Stimulated activated memory B cell treated with anti-CD40 and anti-IgM and Interleukin-4, amounts not matched to agents 10 μg/mL and 1 μg/mL and 100 μg/mL, for 72 hours (primary cell): ENCODE measurements around the gene TRPM1.

ENCODE experiments used
- ATAC-seq: fragments of 150-1000 bp; cut with Tn5 transposase; 2 replicates; pipeline ENCODE4 v1.10.0; 2021
- H3K27ac Mint-ChIP-seq: one replicate; pipeline ENCODE4 v1.8.0; 2022; ENCODE audit warnings: mild to moderate bottlenecking, mixed read lengths
- H3K27me3 Mint-ChIP-seq: one replicate; pipeline ENCODE4 v1.8.0; 2022; ENCODE audit warnings: mixed read lengths
- H3K36me3 Mint-ChIP-seq: one replicate; pipeline ENCODE4 v1.8.0; 2022; ENCODE audit warnings: mixed read lengths
- H3K4me1 Mint-ChIP-seq: one replicate; pipeline ENCODE4 v1.8.0; 2022; ENCODE audit warnings: mixed read lengths
- H3K4me3 Mint-ChIP-seq: one replicate; pipeline ENCODE4 v1.8.0; 2022; ENCODE audit warnings: mild to moderate bottlenecking, moderate library complexity, mixed read lengths
- H3K9me3 Mint-ChIP-seq: one replicate; pipeline ENCODE4 v1.8.0; 2022; ENCODE audit warnings: mixed read lengths

The TRPM1 gene

DNA sequence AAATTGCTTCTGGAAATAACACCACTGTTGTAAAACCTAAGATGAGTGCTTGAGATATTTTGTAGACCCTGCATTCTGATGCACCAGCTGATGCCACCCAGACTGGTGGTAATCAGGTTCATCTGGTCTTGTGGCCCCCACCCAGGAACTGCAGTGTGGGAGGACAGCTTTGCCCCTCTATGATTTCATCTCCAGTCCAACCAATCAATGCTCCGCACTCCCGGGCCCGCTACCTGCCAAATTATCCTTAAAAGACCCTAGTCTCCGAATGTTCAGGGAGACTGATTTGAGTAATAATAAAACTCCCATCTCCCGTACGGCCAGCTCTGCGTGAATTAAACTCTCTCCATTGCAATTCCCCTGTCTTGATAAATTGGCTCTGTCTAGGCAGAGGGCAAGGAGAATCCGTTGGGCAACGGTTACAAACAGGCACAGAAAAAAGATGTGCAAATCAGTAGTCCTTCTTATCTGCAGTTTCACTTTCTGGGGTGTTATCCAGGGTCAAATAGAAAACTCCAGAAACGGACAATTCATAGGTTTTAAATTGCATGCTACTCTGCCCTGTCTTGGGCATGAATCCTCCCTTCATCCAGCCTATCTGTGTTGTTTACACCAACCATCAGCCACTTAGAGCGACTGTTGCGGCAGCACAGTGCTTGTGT, 29.2 kb upstream of the TRPM1 start:
- Mint-ChIP-seq H3K36me3 (no peaks in the 10 kb centered on the region), H3K27me3 (no peaks in the 10 kb centered on the region), H3K4me3 (no peak overlapping the region), H3K4me1 (peaks cover 13% of the 10 kb centered on the region), H3K27ac (no peak overlapping the region), H3K9me3 (peaks cover 4% of the 10 kb centered on the region)
- no peak for ATAC-seq

DNA sequence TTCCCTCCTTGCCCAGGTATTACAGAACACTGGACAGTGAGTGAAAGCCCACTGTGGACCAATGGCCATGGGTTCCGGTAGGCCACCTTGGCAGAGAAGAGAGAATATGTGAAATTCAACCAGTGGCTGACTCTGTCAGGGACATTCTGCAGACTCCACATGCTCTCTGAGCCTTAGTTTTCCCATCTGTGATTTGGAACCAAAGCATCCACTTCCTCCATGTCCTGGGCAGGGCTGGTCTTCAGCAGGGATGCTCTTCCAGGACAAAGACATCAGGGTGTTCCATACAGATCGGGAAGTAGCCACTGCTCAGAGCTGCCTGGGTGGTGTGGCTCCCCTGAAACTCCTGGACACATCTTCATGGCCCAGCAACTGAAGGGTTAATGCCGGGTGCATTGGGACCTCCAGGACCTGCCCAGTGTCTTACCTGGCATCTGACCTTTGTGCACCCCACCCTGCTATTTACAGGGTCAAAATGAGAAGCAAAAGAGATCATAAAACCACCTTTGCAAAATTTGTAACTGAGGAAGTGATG, 28.3 kb upstream of the TRPM1 start:
- Mint-ChIP-seq H3K4me3 (no peak overlapping the region), H3K27ac (no peak overlapping the region), H3K4me1 (peaks cover 13% of the 10 kb centered on the region), H3K36me3 (no peaks in the 10 kb centered on the region), H3K9me3 (no peaks in the 10 kb centered on the region), H3K27me3 (no peaks in the 10 kb centered on the region)
- no peak for ATAC-seq

GRCh38 chr15:31128919-31129768, 27.6 kb upstream of the TRPM1 start:
- Mint-ChIP-seq H3K36me3 (no peaks in the 10 kb centered on the region), H3K9me3 (no peaks in the 10 kb centered on the region), H3K4me1 (peaks cover 13% of the 10 kb centered on the region), H3K27me3 (no peaks in the 10 kb centered on the region), H3K27ac (no peak overlapping the region), H3K4me3 (no peak overlapping the region)
- ATAC-seq, result peak; percentile 90

DNA sequence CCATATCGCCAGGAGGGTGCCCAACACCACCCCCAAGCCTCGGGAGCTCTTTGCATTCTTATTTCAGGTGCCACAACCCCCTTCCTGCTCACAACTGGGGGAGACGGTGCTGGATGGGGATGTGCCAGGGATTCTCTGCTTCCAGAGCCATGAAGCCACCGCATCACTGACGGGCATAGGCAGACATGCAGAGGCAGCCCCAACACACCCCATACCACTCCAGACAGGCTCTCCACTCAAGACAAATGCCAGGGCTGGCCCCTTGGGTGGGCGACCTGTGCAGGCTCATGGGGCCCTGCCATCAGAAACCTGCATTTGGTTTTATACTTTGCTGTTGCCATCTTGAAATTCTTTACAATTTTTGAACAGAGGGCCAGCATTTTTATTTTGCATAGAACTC, 27.0 kb upstream of the TRPM1 start:
- ATAC-seq, result peak; percentile 34
- Mint-ChIP-seq H3K4me1 (peaks cover 13% of the 10 kb centered on the region), H3K9me3 (no peaks in the 10 kb centered on the region), H3K27ac (no peak overlapping the region), H3K27me3 (no peaks in the 10 kb centered on the region), H3K4me3 (no peak overlapping the region), H3K36me3 (no peaks in the 10 kb centered on the region)

GRCh38 chr15:31127596-31128261, 26.2 kb upstream of the TRPM1 start:
- no peaks in the 10 kb centered on the region for H3K36me3 Mint-ChIP-seq
- H3K9me3 Mint-ChIP-seq, result no peaks in the 10 kb centered on the region
- H3K4me1 Mint-ChIP-seq, result peaks cover 13% of the 10 kb centered on the region
- no peak for ATAC-seq
- no peak overlapping the region for H3K4me3 Mint-ChIP-seq
- no peaks in the 10 kb centered on the region for H3K27me3 Mint-ChIP-seq
- no peak overlapping the region for H3K27ac Mint-ChIP-seq

- peaks cover 13% of the 10 kb centered on the region for H3K4me1 Mint-ChIP-seq
- H3K9me3 Mint-ChIP-seq, result peaks cover 4% of the 10 kb centered on the region
- H3K36me3 Mint-ChIP-seq, result peaks cover 5% of the 10 kb centered on the region
- H3K27ac Mint-ChIP-seq, result no peak overlapping the region
- no peak for ATAC-seq
- no peaks in the 10 kb centered on the region for H3K27me3 Mint-ChIP-seq
- no peak overlapping the region for H3K4me3 Mint-ChIP-seq
Measured at GRCh38 chr15:31125061-31125460, 23.5 kb upstream of the TRPM1 start.

DNA sequence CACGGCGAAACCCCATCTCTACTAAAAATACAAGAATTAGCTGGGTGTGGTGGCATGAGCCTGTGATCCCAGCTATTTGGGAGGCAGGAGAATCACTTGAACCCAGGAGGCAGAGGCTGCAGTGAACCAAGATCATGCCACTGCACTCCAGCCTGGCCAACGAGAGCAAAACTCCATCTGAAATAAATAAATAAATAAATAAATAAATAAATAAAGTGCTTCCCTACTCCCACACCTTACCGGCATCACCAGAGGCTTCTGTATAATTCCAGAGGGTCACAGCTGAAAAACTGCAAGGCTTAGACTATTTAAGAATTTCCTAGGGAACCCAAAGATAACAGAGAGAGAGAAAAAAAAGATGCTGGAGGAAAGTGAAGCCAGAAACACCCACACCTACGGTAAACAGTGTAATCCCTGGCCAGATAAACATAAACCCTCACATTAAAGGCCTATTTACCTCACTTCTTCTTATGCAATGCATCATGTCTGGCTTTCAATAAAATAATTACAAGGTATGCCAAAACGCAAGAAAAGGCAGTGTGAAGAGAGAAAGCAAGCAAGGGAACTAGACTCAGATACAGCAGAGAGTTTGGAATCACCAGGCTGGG, 15.0 kb upstream of the TRPM1 start:
- peaks cover 19% of the 10 kb centered on the region for H3K27me3 Mint-ChIP-seq
- H3K27ac Mint-ChIP-seq, result no peak overlapping the region
- no peaks in the 10 kb centered on the region for H3K4me1 Mint-ChIP-seq
- ATAC-seq, result no peak
- H3K4me3 Mint-ChIP-seq, result no peak overlapping the region
- peaks cover 20% of the 10 kb centered on the region for H3K36me3 Mint-ChIP-seq
- peaks cover 9% of the 10 kb centered on the region for H3K9me3 Mint-ChIP-seq

GRCh38 chr15:31111091-31111647, 9.6 kb upstream of the TRPM1 start:
- Mint-ChIP-seq H3K4me1 (no peaks in the 10 kb centered on the region), H3K4me3 (no peak overlapping the region), H3K27me3 (peaks cover 19% of the 10 kb centered on the region), H3K9me3 (peaks cover 5% of the 10 kb centered on the region), H3K27ac (no peak overlapping the region), H3K36me3 (peaks cover 10% of the 10 kb centered on the region)
- ATAC-seq, result no peak

DNA sequence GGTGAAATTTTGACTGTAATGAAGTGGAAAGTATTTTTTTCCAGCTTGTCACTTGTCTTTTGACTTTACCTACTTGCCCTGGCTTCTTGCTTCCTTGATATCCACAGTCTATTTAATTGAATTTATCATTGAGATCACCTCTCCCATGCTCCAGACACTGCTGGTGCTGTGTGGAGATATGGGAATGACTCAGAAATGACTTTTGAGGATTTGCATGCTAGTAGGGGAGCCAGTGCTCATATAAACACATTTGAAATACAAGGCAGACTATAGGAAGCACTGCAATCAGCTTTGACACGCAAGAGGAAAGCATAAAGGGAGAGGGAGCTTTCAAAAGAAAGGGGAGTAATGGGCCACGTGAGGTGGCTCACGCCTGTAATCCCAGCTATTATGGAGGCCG, 7.3 kb upstream of the TRPM1 start:
- H3K27me3 Mint-ChIP-seq, result peaks cover 11% of the 10 kb centered on the region
- no peak overlapping the region for H3K4me3 Mint-ChIP-seq
- H3K36me3 Mint-ChIP-seq, result peaks cover under 1% of the 10 kb centered on the region
- peaks cover 5% of the 10 kb centered on the region for H3K4me1 Mint-ChIP-seq
- ATAC-seq, result no peak
- H3K27ac Mint-ChIP-seq, result no peak overlapping the region
- no peaks in the 10 kb centered on the region for H3K9me3 Mint-ChIP-seq

DNA sequence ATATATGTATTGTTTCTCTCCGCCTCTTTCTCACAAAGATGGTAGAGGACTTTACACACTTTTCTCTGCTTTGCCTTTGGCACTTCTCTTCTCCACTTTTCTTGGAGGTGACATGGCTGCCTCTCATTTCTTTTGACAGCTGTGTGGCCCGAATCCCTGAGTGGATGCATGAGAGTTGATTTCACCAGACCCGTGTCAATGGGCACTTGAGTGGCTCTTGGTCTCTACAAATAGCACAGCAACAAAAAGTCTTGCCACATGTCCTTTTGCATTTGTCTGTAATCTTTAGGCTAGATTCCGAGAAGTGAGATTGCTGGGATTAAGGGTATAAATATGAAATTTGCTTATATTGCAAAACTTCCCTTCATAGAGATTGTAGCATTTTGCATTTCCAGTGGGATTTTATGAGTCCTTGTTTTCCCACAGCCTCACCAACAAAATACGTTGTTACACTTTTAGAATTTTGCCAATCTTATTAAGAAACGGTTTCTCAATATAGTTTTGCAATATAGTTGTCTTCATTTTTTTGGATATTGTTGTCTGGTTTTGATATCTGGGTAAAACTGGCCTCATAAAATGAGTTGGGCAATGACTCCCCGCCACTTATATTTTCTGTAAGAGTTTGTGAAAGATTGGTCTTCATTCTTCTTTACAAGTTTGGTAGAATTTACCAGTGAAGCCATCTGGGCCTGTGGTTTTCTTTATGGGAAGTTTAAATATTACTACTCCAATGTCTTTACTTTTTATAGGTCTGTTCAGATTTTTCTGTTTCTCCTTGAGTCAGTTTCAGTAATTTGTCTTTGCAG, 5.2 kb upstream of the TRPM1 start:
- Mint-ChIP-seq H3K9me3 (no peaks in the 10 kb centered on the region), H3K27me3 (no peaks in the 10 kb centered on the region), H3K4me3 (no peak overlapping the region), H3K36me3 (no peaks in the 10 kb centered on the region), H3K27ac (no peak overlapping the region), H3K4me1 (peaks cover 5% of the 10 kb centered on the region)
- no peak for ATAC-seq

GRCh38 chr15:31104003-31104402, 2.5 kb upstream of the TRPM1 start:
- Mint-ChIP-seq H3K9me3 (no peaks in the 10 kb centered on the region), H3K27me3 (no peaks in the 10 kb centered on the region), H3K27ac (no peak overlapping the region), H3K36me3 (no peaks in the 10 kb centered on the region), H3K4me3 (no peak overlapping the region), H3K4me1 (peaks cover 18% of the 10 kb centered on the region)
- peak; percentile 41 for ATAC-seq

GRCh38 chr15:31102374-31103342, 1.1 kb upstream of the TRPM1 start:
- no peak overlapping the region for H3K4me3 Mint-ChIP-seq
- H3K27ac Mint-ChIP-seq, result no peak overlapping the region
- no peaks in the 10 kb centered on the region for H3K36me3 Mint-ChIP-seq
- ATAC-seq, result no peak
- H3K27me3 Mint-ChIP-seq, result no peaks in the 10 kb centered on the region
- peaks cover 26% of the 10 kb centered on the region for H3K4me1 Mint-ChIP-seq
- H3K9me3 Mint-ChIP-seq, result no peaks in the 10 kb centered on the region

DNA sequence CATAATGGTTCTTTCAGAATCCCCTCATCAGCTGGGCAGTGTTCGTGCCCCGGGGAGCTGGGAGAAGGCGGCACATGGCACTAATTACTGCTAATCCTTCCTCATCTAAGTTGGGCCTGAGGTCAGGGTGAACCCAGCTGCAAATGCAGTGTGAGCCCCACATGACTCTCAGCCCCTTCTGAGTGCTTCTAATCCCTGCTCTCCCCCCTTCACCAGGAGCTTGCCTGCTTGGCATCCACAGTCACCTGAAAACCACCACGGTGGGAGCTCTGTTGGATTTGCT, 455 bp upstream of the TRPM1 start:
- ATAC-seq, result no peak
- Mint-ChIP-seq H3K27ac (no peak overlapping the region), H3K27me3 (no peaks in the 10 kb centered on the region), H3K4me3 (no peak overlapping the region), H3K36me3 (no peaks in the 10 kb centered on the region), H3K4me1 (peaks cover 26% of the 10 kb centered on the region), H3K9me3 (no peaks in the 10 kb centered on the region)
